Measurements from ENCODE around the gene C11orf24.

- TF ChIP-seq CEBPB (IDR thresholded peaks at IDR 0.05; ENCODE audit: low read depth) = no peak
- TF ChIP-seq CTCF (IDR thresholded peaks at IDR 0.05 in 2 of 3, conservative IDR thresholded peaks at IDR 0.05 in 1 of 3; ENCODE audit: borderline replicate concordance in 1 of 3, insufficient read depth in 1 of 3, low read depth in 2 of 3, low read length in 2 of 3) = no peak
- no peak for TF ChIP-seq MAX (IDR thresholded peaks at IDR 0.05)
- TF ChIP-seq POLR2A (IDR thresholded peaks at IDR 0.05; ENCODE audit: borderline replicate concordance, extremely low read depth, insufficient read depth, insufficient read length) = no peak
- TF ChIP-seq, protein P1, sequence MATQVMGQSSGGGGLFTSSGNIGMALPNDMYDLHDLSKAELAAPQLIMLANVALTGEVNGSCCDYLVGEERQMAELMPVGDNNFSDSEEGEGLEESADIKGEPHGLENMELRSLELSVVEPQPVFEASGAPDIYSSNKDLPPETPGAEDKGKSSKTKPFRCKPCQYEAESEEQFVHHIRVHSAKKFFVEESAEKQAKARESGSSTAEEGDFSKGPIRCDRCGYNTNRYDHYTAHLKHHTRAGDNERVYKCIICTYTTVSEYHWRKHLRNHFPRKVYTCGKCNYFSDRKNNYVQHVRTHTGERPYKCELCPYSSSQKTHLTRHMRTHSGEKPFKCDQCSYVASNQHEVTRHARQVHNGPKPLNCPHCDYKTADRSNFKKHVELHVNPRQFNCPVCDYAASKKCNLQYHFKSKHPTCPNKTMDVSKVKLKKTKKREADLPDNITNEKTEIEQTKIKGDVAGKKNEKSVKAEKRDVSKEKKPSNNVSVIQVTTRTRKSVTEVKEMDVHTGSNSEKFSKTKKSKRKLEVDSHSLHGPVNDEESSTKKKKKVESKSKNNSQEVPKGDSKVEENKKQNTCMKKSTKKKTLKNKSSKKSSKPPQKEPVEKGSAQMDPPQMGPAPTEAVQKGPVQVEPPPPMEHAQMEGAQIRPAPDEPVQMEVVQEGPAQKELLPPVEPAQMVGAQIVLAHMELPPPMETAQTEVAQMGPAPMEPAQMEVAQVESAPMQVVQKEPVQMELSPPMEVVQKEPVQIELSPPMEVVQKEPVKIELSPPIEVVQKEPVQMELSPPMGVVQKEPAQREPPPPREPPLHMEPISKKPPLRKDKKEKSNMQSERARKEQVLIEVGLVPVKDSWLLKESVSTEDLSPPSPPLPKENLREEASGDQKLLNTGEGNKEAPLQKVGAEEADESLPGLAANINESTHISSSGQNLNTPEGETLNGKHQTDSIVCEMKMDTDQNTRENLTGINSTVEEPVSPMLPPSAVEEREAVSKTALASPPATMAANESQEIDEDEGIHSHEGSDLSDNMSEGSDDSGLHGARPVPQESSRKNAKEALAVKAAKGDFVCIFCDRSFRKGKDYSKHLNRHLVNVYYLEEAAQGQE (IDR thresholded peaks at IDR 0.05; ENCODE audit: low read depth) = no peak
- TF ChIP-seq EGR1 (IDR thresholded peaks at IDR 0.05; ENCODE audit: low read depth) = no peak
Observed at GRCh38 chr11:68287419-68287818, 15.6 kb upstream of the C11orf24 start.
